ENCODE results near the gene RALGAPB. TPM values are rescaled to one million over a fixed set of nuclear protein-coding genes. Genes with fewer than 3 reads are reported as not detected.

RALGAPB gene
- total and polyA plus RNA-seq, 2 experiments from 2014 or later, result 10.2 to 40.4 TPM

GRCh38 chr20:38585404-38586180, 112.9 kb downstream of the RALGAPB start:
- ATAC-seq (no peak), DNase-seq (ENCODE audit: low spot score) (no peak)
- no peaks in the 10 kb centered on the region for H3K9me3 Mint-ChIP-seq
- Histone ChIP-seq H2AFZ (no peak overlapping the region), H3K27ac (ENCODE audit: low read depth) (no peak overlapping the region), H3K27me3 (ENCODE audit: insufficient read depth) (no peaks in the 10 kb centered on the region), H3K9me2 (ENCODE audit: insufficient read depth) (no peaks in the 10 kb centered on the region), H3K4me1 (ENCODE audit: insufficient read depth) (no peaks in the 10 kb centered on the region), H3K4me3 (no peak overlapping the region), H3K4me2 (no peak overlapping the region), H3F3A (replicated peaks; ENCODE audit: low read depth) (no peaks in the 10 kb centered on the region), H3K36me3 (ENCODE audit: insufficient read depth) (no peaks in the 10 kb centered on the region), H3K79me2 (replicated peaks; ENCODE audit: insufficient read depth) (no peaks in the 10 kb centered on the region), H4K20me1 (replicated peaks; ENCODE audit: insufficient read depth) (no peaks in the 10 kb centered on the region; the same call in 1 of the 2 replicates)
- no peaks in the 10 kb centered on the region for H3K36me3 Mint-ChIP-seq (ENCODE audit: low read depth)
- no peak overlapping the region for H3K4me3 Mint-ChIP-seq
- peaks cover 5% of the 10 kb centered on the region for H3K27me3 Mint-ChIP-seq (ENCODE audit: insufficient read depth, low read depth, poor library complexity)
- peaks cover 6% of the 10 kb centered on the region for H3K4me1 Mint-ChIP-seq
- no peak overlapping the region for H3K27ac Mint-ChIP-seq
- TF ChIP-seq REST (IDR thresholded peaks at IDR 0.05; ENCODE audit: unreplicated experiment) (no peak), CREB1 (CRISPR knock-in tag; IDR thresholded peaks at IDR 0.05; ENCODE audit: low read depth) (no peak), ZNF462 (CRISPR knock-in tag; IDR thresholded peaks at IDR 0.05) (no peak), CTCF (conservative IDR thresholded peaks at IDR 0.05; ENCODE audit: low read depth in 2 of 2) (no peak), JUNB (IDR thresholded peaks at IDR 0.05; ENCODE audit: unreplicated experiment) (no peak), ZNF114 (CRISPR knock-in tag; IDR thresholded peaks at IDR 0.05) (no peak), POLR2AphosphoS5 (IDR thresholded peaks at IDR 0.05; ENCODE audit: low read depth) (no peak), EZH2 (IDR thresholded peaks at IDR 0.05; ENCODE audit: low read depth, unreplicated experiment) (no peak), ZNF331 (CRISPR knock-in tag; IDR thresholded peaks at IDR 0.05; ENCODE audit: low read depth) (no peak), STAT1 (IDR thresholded peaks at IDR 0.05; ENCODE audit: unreplicated experiment) (no peak), NANOG (IDR thresholded peaks at IDR 0.05; ENCODE audit: borderline replicate concordance) (no peak), EZH2phosphoT487 (IDR thresholded peaks at IDR 0.05; ENCODE audit: unreplicated experiment) (no peak)

Data from GM23338 (cell line).